Tibial nerve (tissue), 3 donors: ENCODE data around the gene PSENEN.

Source experiments
- CTCF ChIP-seq, 5 experiments: fragments of 200-600 bp in 3 of 5; fragments of 450-650 bp in 2 of 5; sonication (generic) in 3 of 5; IDR thresholded peaks; one replicate each; pipeline ENCODE4 v1.5.1; 2016 to 2019; ENCODE audit warnings: antibody characterized with exemption in 5 of 5, mild to moderate bottlenecking in 3 of 5, moderate library complexity in 2 of 5
- POLR2A ChIP-seq, 2 donors: fragments of 450-650 bp; IDR thresholded peaks; one replicate each; pipeline ENCODE4 v1.6.1; 2017; ENCODE audit warnings: antibody characterized with exemption in 2 of 2, mild to moderate bottlenecking in 2 of 2, moderate library complexity in 2 of 2

- TF ChIP-seq POLR2A (IDR thresholded peaks at IDR 0.05): no peak
- TF ChIP-seq CTCF (IDR thresholded peaks at IDR 0.05): no peak
Measured at GRCh38 chr19:35738021-35738886, 7.2 kb upstream of the PSENEN start.
